Liver (tissue), 9 donors: Measurements from ENCODE around the gene MFSD1. TPM values are rescaled to one million over a fixed set of nuclear protein-coding genes. Genes with fewer than 3 reads are reported as not detected.

ENCODE experiments used
- DNase-seq: peaks from one replicate; pipeline ENCODE4 v3.0.0-alpha.2; 2017; ENCODE audit warnings: low spot score
- H3K27ac ChIP-seq, 2 donors: one replicate each; pipeline ENCODE4 v1.7.0; 2013; ENCODE audit warnings: inconsistent platforms in 2 of 2, low read length in 2 of 2, control low read depth in 1 of 2, low read depth in 1 of 2, mild to moderate bottlenecking in 1 of 2
- H3K27me3 ChIP-seq, 4 donors: one replicate each; pipeline versions ENCODE4 v1.6.1 to v1.7.0; 2013; ENCODE audit warnings: low read length in 3 of 4, inconsistent platforms in 1 of 4, mild to moderate bottlenecking in 1 of 4, moderate library complexity in 1 of 4; ENCODE audit not compliant: control insufficient read depth in 4 of 4, insufficient read depth in 4 of 4
- H3K36me3 ChIP-seq, 4 donors: one replicate each; pipeline versions ENCODE4 v1.6.1 to v1.7.0; 2013; ENCODE audit warnings: low read length in 3 of 4, mild to moderate bottlenecking in 3 of 4, low read depth in 1 of 4, moderate library complexity in 1 of 4; ENCODE audit not compliant: control insufficient read depth in 4 of 4, insufficient read depth in 3 of 4
- H3K4me1 ChIP-seq, 4 donors: one replicate each; pipeline versions ENCODE4 v1.6.1 to v1.7.0; 2013; ENCODE audit warnings: low read length in 3 of 4, mild to moderate bottlenecking in 3 of 4, moderate library complexity in 1 of 4; ENCODE audit not compliant: control insufficient read depth in 4 of 4, insufficient read depth in 4 of 4
- H3K4me3 ChIP-seq, 3 donors: one replicate each; pipeline versions ENCODE4 v1.6.1 to v1.7.0; 2013; ENCODE audit warnings: low read length in 3 of 3, control low read depth in 1 of 3, low read depth in 1 of 3, mild to moderate bottlenecking in 1 of 3
- H3K9ac ChIP-seq, 2 donors: one replicate each; pipeline ENCODE4 v1.7.0; 2013; ENCODE audit warnings: low read length in 2 of 2, mild to moderate bottlenecking in 2 of 2, moderate library complexity in 2 of 2, control low read depth in 1 of 2, low read depth in 1 of 2
- H3K9me3 ChIP-seq, 4 donors: one replicate each; pipeline versions ENCODE4 v1.6.1 to v1.7.0; 2013; ENCODE audit warnings: low read length in 3 of 4; ENCODE audit not compliant: control insufficient read depth in 4 of 4
- ATF3 ChIP-seq: IDR thresholded peaks from 2 replicates; pipeline ENCODE4 v1.6.1; 2016; ENCODE audit warnings: antibody characterized with exemption
- EGR1 ChIP-seq, 2 donors: IDR thresholded peaks; 2 replicates each; pipeline ENCODE4 v1.6.1; 2016 to 2018; ENCODE audit warnings: antibody characterized with exemption in 2 of 2, low read depth in 2 of 2
- FOXA1 ChIP-seq: IDR thresholded peaks from 2 replicates; pipeline ENCODE4 v1.6.1; 2016; ENCODE audit warnings: antibody characterized with exemption
- FOXA2 ChIP-seq: IDR thresholded peaks from 2 replicates; pipeline ENCODE4 v1.6.1; 2016; ENCODE audit warnings: antibody characterized with exemption
- GABPA ChIP-seq, 2 donors: IDR thresholded peaks in 1 of 2; conservative IDR thresholded peaks in 1 of 2; 2 replicates each; pipeline ENCODE4 v1.6.1; 2016; ENCODE audit warnings: antibody characterized with exemption in 2 of 2, mild to moderate bottlenecking in 1 of 2, moderate library complexity in 1 of 2
- HNF4A ChIP-seq, 2 donors: conservative IDR thresholded peaks; 2 replicates each; pipeline ENCODE4 v1.6.1; 2016; ENCODE audit warnings: antibody characterized with exemption in 2 of 2, mild to moderate bottlenecking in 2 of 2
- HNF4G ChIP-seq: IDR thresholded peaks from 2 replicates; pipeline ENCODE4 v1.6.1; 2016; ENCODE audit warnings: antibody characterized with exemption
- JUND ChIP-seq, 2 donors: IDR thresholded peaks; 2 replicates each; pipeline ENCODE4 v1.6.1; 2016; ENCODE audit warnings: antibody characterized with exemption in 2 of 2
- NR2F2 ChIP-seq: IDR thresholded peaks from 2 replicates; pipeline ENCODE4 v1.6.1; 2016; ENCODE audit warnings: antibody characterized with exemption
- RAD21 ChIP-seq, 2 donors: IDR thresholded peaks; 2 replicates each; pipeline ENCODE4 v1.6.1; 2016; ENCODE audit warnings: antibody characterized with exemption in 2 of 2, mild to moderate bottlenecking in 2 of 2
- REST ChIP-seq: IDR thresholded peaks from 2 replicates; pipeline ENCODE4 v1.6.1; 2016; ENCODE audit warnings: antibody characterized with exemption, mild to moderate bottlenecking
- RXRA ChIP-seq, 2 donors: IDR thresholded peaks; 2 replicates each; pipeline ENCODE4 v1.6.1; 2017 to 2018; ENCODE audit warnings: antibody characterized with exemption in 2 of 2, mild to moderate bottlenecking in 1 of 2
- SP1 ChIP-seq: IDR thresholded peaks from 2 replicates; pipeline ENCODE4 v1.6.1; 2018; ENCODE audit warnings: antibody characterized with exemption, mild to moderate bottlenecking
- TAF1 ChIP-seq: conservative IDR thresholded peaks from 2 replicates; pipeline ENCODE4 v1.6.1; 2016; ENCODE audit warnings: antibody characterized with exemption, mild to moderate bottlenecking
- YY1 ChIP-seq: IDR thresholded peaks from 2 replicates; pipeline ENCODE4 v1.6.1; 2016; ENCODE audit warnings: antibody characterized with exemption, mild to moderate bottlenecking
- ZBTB33 ChIP-seq: IDR thresholded peaks from 2 replicates; pipeline ENCODE4 v1.6.1; 2016; ENCODE audit warnings: antibody characterized with exemption
- WGBS: extraction: QIAGEN DNeasy Blood & Tissue Kit; methylation state at CpG from one replicate; pipeline ENCODE4 v1.1.7; 2013; 5-methylcytosine and 5-hydroxymethylcytosine counted together
- polyA plus RNA-seq, 2 donors: library from polyadenylated mRNA; stranded (reverse) in 1 of 2; unstranded in 1 of 2; fragments of 200-250 nt in 1 of 2; fragments of >200 nt in 1 of 2; fragmentation: Nextera tagmentation in 1 of 2; extraction: Ambion mirVana in 1 of 2; gene quantifications; one replicate each; pipeline versions ENCODE4 v1.2.1 to v1.2.3, GENCODE V29; 2013 to 2015
- total RNA-seq, 2 donors: library from RNA; depleted of rRNA; stranded (reverse); fragments of >200 nt; gene quantifications; one replicate each; pipeline ENCODE4 v1.2.3, GENCODE V29; 2014
- TF ChIP-seq, protein P1 (sequence below): fragments of 150-350 bp; IDR thresholded peaks from 2 replicates; pipeline ENCODE4 v1.5.1; 2017; ENCODE audit warnings: improper control_type of control experiment, low read depth, low read length; ENCODE audit not compliant: missing input control
- TF ChIP-seq, protein P2 (sequence below): IDR thresholded peaks from 2 replicates; pipeline ENCODE4 v1.6.1; 2016; ENCODE audit warnings: antibody characterized with exemption
- donor health status: healthy.
- donor health status: healthy.
- donor health status: healthy.
- donor health status: healthy.
- donor health status: healthy.

The MFSD1 gene
- total and polyA plus RNA-seq, 4 donors: 30.4 to 84.7 (median 60.3) TPM

- no peak for TF ChIP-seq RXRA (IDR thresholded peaks at IDR 0.05)
- no peak for TF ChIP-seq FOXA1
- no peak for TF ChIP-seq HNF4A (conservative IDR thresholded peaks at IDR 0.05)
- no peak for TF ChIP-seq TAF1
- TF ChIP-seq, protein P1, sequence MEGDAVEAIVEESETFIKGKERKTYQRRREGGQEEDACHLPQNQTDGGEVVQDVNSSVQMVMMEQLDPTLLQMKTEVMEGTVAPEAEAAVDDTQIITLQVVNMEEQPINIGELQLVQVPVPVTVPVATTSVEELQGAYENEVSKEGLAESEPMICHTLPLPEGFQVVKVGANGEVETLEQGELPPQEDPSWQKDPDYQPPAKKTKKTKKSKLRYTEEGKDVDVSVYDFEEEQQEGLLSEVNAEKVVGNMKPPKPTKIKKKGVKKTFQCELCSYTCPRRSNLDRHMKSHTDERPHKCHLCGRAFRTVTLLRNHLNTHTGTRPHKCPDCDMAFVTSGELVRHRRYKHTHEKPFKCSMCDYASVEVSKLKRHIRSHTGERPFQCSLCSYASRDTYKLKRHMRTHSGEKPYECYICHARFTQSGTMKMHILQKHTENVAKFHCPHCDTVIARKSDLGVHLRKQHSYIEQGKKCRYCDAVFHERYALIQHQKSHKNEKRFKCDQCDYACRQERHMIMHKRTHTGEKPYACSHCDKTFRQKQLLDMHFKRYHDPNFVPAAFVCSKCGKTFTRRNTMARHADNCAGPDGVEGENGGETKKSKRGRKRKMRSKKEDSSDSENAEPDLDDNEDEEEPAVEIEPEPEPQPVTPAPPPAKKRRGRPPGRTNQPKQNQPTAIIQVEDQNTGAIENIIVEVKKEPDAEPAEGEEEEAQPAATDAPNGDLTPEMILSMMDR: no peak
- TF ChIP-seq GABPA (IDR thresholded peaks at IDR 0.05 in 1 of 2, conservative IDR thresholded peaks at IDR 0.05 in 1 of 2): no peak
- TF ChIP-seq NR2F2: no peak
- no peak for TF ChIP-seq EGR1 (IDR thresholded peaks at IDR 0.05; ENCODE audit: low read depth in 2 of 2)
- no peak for TF ChIP-seq REST
- no peak for TF ChIP-seq HNF4G
- TF ChIP-seq ZBTB33: no peak
- TF ChIP-seq JUND (IDR thresholded peaks at IDR 0.05): no peak
- TF ChIP-seq, protein P2, sequence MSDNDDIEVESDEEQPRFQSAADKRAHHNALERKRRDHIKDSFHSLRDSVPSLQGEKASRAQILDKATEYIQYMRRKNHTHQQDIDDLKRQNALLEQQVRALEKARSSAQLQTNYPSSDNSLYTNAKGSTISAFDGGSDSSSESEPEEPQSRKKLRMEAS: no peak
- no peak for TF ChIP-seq ATF3
- no peak for TF ChIP-seq SP1
- TF ChIP-seq YY1: no peak
- no peak for TF ChIP-seq FOXA2
- no peak for TF ChIP-seq RAD21 (IDR thresholded peaks at IDR 0.05)
- whole genome bisulfite sequencing: 79% methylated on average over 1 of the region's 1 CpG
- Histone ChIP-seq H3K27ac (no peak overlapping the region), H3K36me3 (no peaks in the 10 kb centered on the region), H3K4me3 (no peak overlapping the region), H3K9me3 (no peaks in the 10 kb centered on the region), H3K27me3 (no peaks in the 10 kb centered on the region), H3K4me1 (no peaks in the 10 kb centered on the region), H3K9ac (no peak overlapping the region)
- DNase-seq: no peak
These were observed 21.1 kb upstream of the MFSD1 start for GRCh38 chr3:158780766-158781165.
